Gastrocnemius medialis (tissue), 4 donors: Measurements from ENCODE around the gene BOD1L1. TPM values are rescaled to one million over a fixed set of nuclear protein-coding genes. Genes with fewer than 3 reads are reported as not detected.

Experiments used
- ATAC-seq, 2 donors: fragments of 150-250 bp; one replicate each; pipeline ENCODE4 v1.9.1; 2016
- DNase-seq, 2 donors: peaks; one replicate each; pipeline ENCODE4 v3.0.0-alpha.2; 2019
- H3K27ac ChIP-seq, 4 donors: fragments of 200-600 bp; sonication (generic); 1 replicate in 1 of 4; 2 replicates in 3 of 4; pipeline ENCODE4 v1.5.1; 2016 to 2018; ENCODE audit warnings: mild to moderate bottlenecking in 2 of 4, moderate library complexity in 1 of 4
- H3K27me3 ChIP-seq, 3 donors: fragments of 200-600 bp; sonication (generic) in 2 of 3; 1 replicate in 1 of 3; 2 replicates in 2 of 3; pipeline versions ENCODE4 v1.5.1 to v1.6.0; 2016 to 2019; ENCODE audit warnings: mild to moderate bottlenecking in 1 of 3, moderate library complexity in 1 of 3
- H3K36me3 ChIP-seq, 2 donors: fragments of 200-600 bp; sonication (generic) in 1 of 2; one replicate each; pipeline ENCODE4 v1.5.1; 2017 to 2018
- H3K4me1 ChIP-seq, 2 donors: fragments of 200-600 bp; sonication (generic) in 1 of 2; one replicate each; pipeline ENCODE4 v1.5.1; 2016 to 2017; ENCODE audit warnings: mild to moderate bottlenecking in 2 of 2
- H3K4me3 ChIP-seq, 4 donors: fragments of 200-600 bp; sonication (generic) in 3 of 4; 1 replicate in 1 of 4; 2 replicates in 3 of 4; pipeline ENCODE4 v1.5.1; 2016 to 2019; ENCODE audit warnings: mild to moderate bottlenecking in 2 of 4
- H3K9me3 ChIP-seq, 3 donors: fragments of 200-600 bp; sonication (generic) in 2 of 3; 1 replicate in 1 of 3; 2 replicates in 2 of 3; pipeline ENCODE4 v1.5.1; 2016 to 2019
- CTCF ChIP-seq, 5 experiments: fragments of 450-650 bp in 3 of 5; fragments of 200-600 bp in 2 of 5; sonication (generic) in 2 of 5; IDR thresholded peaks in 4 of 5; conservative IDR thresholded peaks in 1 of 5; 1 replicate in 4 of 5; 2 replicates in 1 of 5; pipeline ENCODE4 v1.5.1; 2016 to 2019; ENCODE audit warnings: antibody characterized with exemption in 5 of 5, mild to moderate bottlenecking in 3 of 5, moderate library complexity in 3 of 5
- POLR2A ChIP-seq, 2 donors: fragments of 450-650 bp; IDR thresholded peaks; one replicate each; pipeline ENCODE4 v1.6.1; 2017; ENCODE audit warnings: antibody characterized with exemption in 2 of 2, mild to moderate bottlenecking in 2 of 2, moderate library complexity in 2 of 2
- in situ Hi-C, 4 donors: fragments of 200-750 bp; cut with MboI; loops; one replicate each; pipeline versions ENCODE4 v1.15.0 to v1.8.0; 2017; ENCODE audit warnings: low sequenced_read_pairs in 4 of 4
- intact Hi-C: fragments of 100-400 bp; cut with DNase I; formaldehyde crosslinking; loops from one replicate; pipeline ENCODE4 v1.15.1; 2023; ENCODE audit warnings: low total_unique reads
- total RNA-seq, 4 donors: library from RNA; depleted of rRNA; stranded (reverse); fragments of >200 nt; gene quantifications; one replicate each; pipeline versions ENCODE4 v1.1.0 to v1.2.3, GENCODE V29; 2016

The BOD1L1 gene
- total RNA-seq, 4 donors from 2014 or later = 11.9 to 14.7 (median 13.0) TPM

- H3K36me3 ChIP-seq = no peaks in the 10 kb centered on the region
- ATAC-seq (no peak), DNase-seq (no peak)
- no peak overlapping the region for H3K4me3 ChIP-seq
- TF ChIP-seq CTCF (IDR thresholded peaks at IDR 0.05 in 4 of 5, conservative IDR thresholded peaks at IDR 0.05 in 1 of 5) (no peak), POLR2A (IDR thresholded peaks at IDR 0.05) (no peak)
- H3K4me1 ChIP-seq = peaks cover 0 to 12% of the 10 kb centered on the region in 2 donors
- peaks cover 0 to 14% (median 3%) of the 10 kb centered on the region in 3 donors for H3K9me3 ChIP-seq
- intact Hi-C loops (no loop called here), in situ Hi-C loops (loop anchor here in 1 of 4 donors (25.0 kb wide), 1 partner anchor 788 kb away; no protein-coding TSS in a partner anchor)
- H3K27ac ChIP-seq = no peak overlapping the region
- peaks cover 91 to 100% (median 98%) of the 10 kb centered on the region in 3 donors for H3K27me3 ChIP-seq
These were observed 101.8 kb downstream of the BOD1L1 start for GRCh38 chr4:13525606-13526281.

DNA sequence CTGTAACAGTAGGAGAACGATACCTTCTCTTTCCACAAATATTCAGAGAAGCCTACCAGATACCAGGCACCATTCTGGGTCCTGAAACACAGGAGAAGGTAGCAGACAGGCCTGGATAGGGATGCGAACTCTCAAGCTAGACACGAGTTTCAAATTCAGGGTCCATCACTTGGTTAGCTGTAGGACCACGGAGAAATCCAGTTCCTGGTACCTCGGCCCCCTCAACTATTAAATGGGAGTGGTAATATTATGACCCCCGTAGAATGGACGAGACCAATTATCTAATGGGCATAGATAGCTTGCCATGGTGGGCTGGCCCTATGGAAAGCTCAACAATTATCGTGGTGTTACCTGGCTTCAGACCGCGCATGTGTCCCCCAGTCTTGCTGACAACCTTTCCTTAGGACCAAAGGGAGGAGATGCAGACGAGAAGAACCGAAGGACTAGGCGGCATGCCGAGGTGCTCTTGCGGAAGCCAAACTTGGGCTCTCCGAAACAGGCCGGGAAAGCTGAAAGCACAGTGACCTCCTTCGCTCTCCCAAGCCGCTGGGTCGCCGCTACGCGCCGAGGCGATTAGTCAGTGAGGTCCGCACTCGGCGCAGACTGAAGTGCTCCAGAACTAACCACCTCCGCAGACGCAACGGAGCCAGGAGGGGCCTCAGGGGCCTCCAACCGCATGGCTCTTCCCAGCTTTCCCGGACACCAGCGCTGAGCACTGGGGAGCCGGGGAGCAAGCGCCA is 102.9 kb downstream of the BOD1L1 start:
- peaks cover 0 to 14% (median 3%) of the 10 kb centered on the region in 3 donors for H3K9me3 ChIP-seq
- intact Hi-C loops (no loop called here), in situ Hi-C loops (loop anchor here in 1 of 4 donors (25.0 kb wide), 1 partner anchor 787 kb away; no protein-coding TSS in a partner anchor)
- no peak overlapping the region for H3K27ac ChIP-seq
- H3K4me1 ChIP-seq = peaks cover 0 to 12% of the 10 kb centered on the region in 2 donors
- no peaks in the 10 kb centered on the region for H3K36me3 ChIP-seq
- no peak for DNase-seq
- H3K27me3 ChIP-seq = peaks cover 89 to 94% (median 89%) of the 10 kb centered on the region in 3 donors
- no peak for ATAC-seq
- peak overlapping the region in 1 of 4 donors; percentile 17 for H3K4me3 ChIP-seq
- TF ChIP-seq POLR2A (IDR thresholded peaks at IDR 0.05) (no peak), CTCF (IDR thresholded peaks at IDR 0.05 in 4 of 5, conservative IDR thresholded peaks at IDR 0.05 in 1 of 5) (no peak)

DNA sequence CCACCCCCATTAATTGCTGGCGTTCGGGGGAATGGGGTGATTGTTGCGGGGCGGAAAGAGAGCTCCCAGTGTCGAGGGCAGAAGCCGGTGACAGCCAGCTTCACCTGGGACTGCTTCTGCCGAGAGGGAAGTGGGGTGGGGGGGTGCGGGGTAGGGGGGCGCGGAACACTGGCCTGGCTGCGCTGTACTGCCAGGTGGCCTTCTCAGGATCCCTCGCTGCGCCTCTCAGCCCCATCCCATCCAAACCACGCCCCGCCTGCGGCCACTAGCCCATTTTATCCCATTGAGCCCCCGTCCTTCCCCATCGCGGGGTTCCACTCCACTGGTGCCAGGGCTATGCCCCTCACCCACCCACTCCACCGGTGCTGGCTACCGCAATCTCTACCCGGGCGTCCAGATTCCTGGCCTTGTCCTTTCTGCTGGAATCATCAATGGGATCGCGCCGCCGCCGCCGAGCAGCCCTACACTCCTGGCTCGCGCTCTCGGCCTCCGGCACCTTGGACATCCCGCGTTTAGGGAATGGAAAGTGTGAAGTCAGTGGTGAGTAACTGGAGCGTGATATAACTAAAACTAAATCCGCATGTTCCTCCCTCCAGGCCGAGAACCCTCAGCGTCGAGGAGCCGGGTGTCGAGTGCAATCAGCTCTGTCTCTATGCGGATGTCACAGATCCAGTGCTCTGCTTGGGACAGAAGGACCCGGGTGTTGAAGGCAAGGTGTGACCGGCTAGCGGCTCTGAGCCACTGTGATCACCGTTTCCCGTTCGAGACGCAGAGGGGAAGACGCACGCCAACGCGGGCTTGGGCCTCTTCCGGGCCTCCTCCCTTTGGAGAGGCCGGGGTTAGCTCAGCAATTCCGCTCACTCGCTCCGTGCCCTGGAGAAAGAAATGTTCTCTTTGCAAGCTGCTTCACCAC is 103.7 kb downstream of the BOD1L1 start:
- Histone ChIP-seq H3K27ac (no peak overlapping the region), H3K27me3 (peaks cover 81 to 86% (median 84%) of the 10 kb centered on the region in 3 donors), H3K9me3 (peaks cover 0 to 14% (median 3%) of the 10 kb centered on the region in 3 donors), H3K4me1 (peaks cover 0 to 12% of the 10 kb centered on the region in 2 donors), H3K4me3 (peak overlapping the region in 1 of 4 donors; percentile 17), H3K36me3 (no peaks in the 10 kb centered on the region)
- in situ Hi-C loops = no loop called here
- intact Hi-C loops = no loop called here
- ATAC-seq = no peak
- DNase-seq = no peak
- no peak for TF ChIP-seq POLR2A (IDR thresholded peaks at IDR 0.05)
- no peak for TF ChIP-seq CTCF (IDR thresholded peaks at IDR 0.05 in 4 of 5, conservative IDR thresholded peaks at IDR 0.05 in 1 of 5)

GRCh38 chr4:13523105-13523477 is 104.4 kb downstream of the BOD1L1 start:
- DNase-seq = no peak
- no peak for TF ChIP-seq POLR2A (IDR thresholded peaks at IDR 0.05)
- TF ChIP-seq CTCF (IDR thresholded peaks at IDR 0.05 in 4 of 5, conservative IDR thresholded peaks at IDR 0.05 in 1 of 5) = no peak
- peaks cover 73 to 81% (median 79%) of the 10 kb centered on the region in 3 donors for H3K27me3 ChIP-seq
- intact Hi-C loops = no loop called here
- no peaks in the 10 kb centered on the region for H3K36me3 ChIP-seq
- in situ Hi-C loops = no loop called here
- H3K27ac ChIP-seq = no peak overlapping the region
- no peak overlapping the region for H3K4me3 ChIP-seq
- peaks cover 0 to 14% (median 3%) of the 10 kb centered on the region in 3 donors for H3K9me3 ChIP-seq
- peaks cover 0 to 12% of the 10 kb centered on the region in 2 donors for H3K4me1 ChIP-seq
- no peak for ATAC-seq
